BE2C (cell line): ENCODE measurements around the gene KIF26A.

Experiments used
- DNase-seq: peaks from one replicate; pipeline ENCODE4 v3.0.0-alpha.2; 2020
- H3K27me3 ChIP-seq: fragments of 250-450 bp; sonication (Bioruptor Pico); 2 replicates; pipeline ENCODE4 v1.5.1; 2020; ENCODE audit warnings: mild to moderate bottlenecking
- H3K36me3 ChIP-seq: fragments of 250-450 bp; sonication (Bioruptor Pico); 2 replicates; pipeline ENCODE4 v1.5.1; 2020; ENCODE audit warnings: mild to moderate bottlenecking
- H3K4me1 ChIP-seq: fragments of 250-450 bp; sonication (Bioruptor Pico); 2 replicates; pipeline ENCODE4 v1.5.1; 2020
- H3K4me3 ChIP-seq: 2 replicates; pipeline ENCODE4 v1.5.1; 2011; ENCODE audit warnings: low read depth, low read length
- H3K9me3 ChIP-seq: fragments of 250-450 bp; sonication (Bioruptor Pico); 2 replicates; pipeline ENCODE4 v1.5.1; 2020
- CTCF ChIP-seq: IDR thresholded peaks from 2 replicates; pipeline ENCODE4 v1.5.1; 2012; ENCODE audit warnings: mild to moderate bottlenecking, low read depth, low read length

Gene KIF26A

GRCh38 chr14:104184911-104185499, 46.6 kb downstream of the KIF26A start:
- H3K9me3 ChIP-seq, result no peaks in the 10 kb centered on the region
- peaks cover 42% of the 10 kb centered on the region for H3K4me1 ChIP-seq
- DNase-seq, result no peak
- H3K27me3 ChIP-seq, result no peaks in the 10 kb centered on the region
- peaks cover 25% of the 10 kb centered on the region for H3K36me3 ChIP-seq
- no peak overlapping the region for H3K4me3 ChIP-seq
- no peak for TF ChIP-seq CTCF

- DNase-seq, result no peak
- Histone ChIP-seq H3K9me3 (no peaks in the 10 kb centered on the region), H3K27me3 (no peaks in the 10 kb centered on the region), H3K4me3 (no peak overlapping the region), H3K36me3 (peaks cover 19% of the 10 kb centered on the region), H3K4me1 (peaks cover 42% of the 10 kb centered on the region)
- TF ChIP-seq CTCF, result no peak
Observed at GRCh38 chr14:104185916-104186495, 47.6 kb downstream of the KIF26A start.

- TF ChIP-seq CTCF, result no peak
- Histone ChIP-seq H3K27me3 (no peaks in the 10 kb centered on the region), H3K36me3 (peaks cover 13% of the 10 kb centered on the region), H3K4me3 (no peak overlapping the region), H3K4me1 (peaks cover 39% of the 10 kb centered on the region), H3K9me3 (no peaks in the 10 kb centered on the region)
- no peak for DNase-seq
Observed at GRCh38 chr14:104186575-104186974, 48.2 kb downstream of the KIF26A start.

GRCh38 chr14:104187121-104187889, 48.9 kb downstream of the KIF26A start:
- no peak for DNase-seq
- H3K9me3 ChIP-seq, result no peaks in the 10 kb centered on the region
- H3K4me3 ChIP-seq, result no peak overlapping the region
- peaks cover 6% of the 10 kb centered on the region for H3K36me3 ChIP-seq
- TF ChIP-seq CTCF, result no peak
- H3K4me1 ChIP-seq, result peaks cover 39% of the 10 kb centered on the region
- no peaks in the 10 kb centered on the region for H3K27me3 ChIP-seq

- Histone ChIP-seq H3K27me3 (no peaks in the 10 kb centered on the region), H3K4me3 (no peak overlapping the region), H3K9me3 (no peaks in the 10 kb centered on the region), H3K36me3 (0 out of 2 replicates have a peak, but pooled peaks cover under 1% of the 10 kb centered on the region), H3K4me1 (peaks cover 41% of the 10 kb centered on the region)
- TF ChIP-seq CTCF, result no peak
- DNase-seq, result no peak
Observed at GRCh38 chr14:104187931-104188726, 49.7 kb downstream of the KIF26A start.
